Head of caudate nucleus (tissue), 42 donors: ENCODE measurements around the gene TMEM125.

Experiments
- DNase-seq, 42 donors: peaks; one replicate each; pipeline versions ENCODE4 v3.0.0 to v3.0.0-alpha.2; 2020 to 2021; ENCODE audit warnings: mixed read lengths in 7 of 42
- intact Hi-C: fragments of 100-400 bp; cut with DNase I; formaldehyde crosslinking; loops from one replicate; pipeline ENCODE4 v1.15.0; 2022

The TMEM125 gene

DNA sequence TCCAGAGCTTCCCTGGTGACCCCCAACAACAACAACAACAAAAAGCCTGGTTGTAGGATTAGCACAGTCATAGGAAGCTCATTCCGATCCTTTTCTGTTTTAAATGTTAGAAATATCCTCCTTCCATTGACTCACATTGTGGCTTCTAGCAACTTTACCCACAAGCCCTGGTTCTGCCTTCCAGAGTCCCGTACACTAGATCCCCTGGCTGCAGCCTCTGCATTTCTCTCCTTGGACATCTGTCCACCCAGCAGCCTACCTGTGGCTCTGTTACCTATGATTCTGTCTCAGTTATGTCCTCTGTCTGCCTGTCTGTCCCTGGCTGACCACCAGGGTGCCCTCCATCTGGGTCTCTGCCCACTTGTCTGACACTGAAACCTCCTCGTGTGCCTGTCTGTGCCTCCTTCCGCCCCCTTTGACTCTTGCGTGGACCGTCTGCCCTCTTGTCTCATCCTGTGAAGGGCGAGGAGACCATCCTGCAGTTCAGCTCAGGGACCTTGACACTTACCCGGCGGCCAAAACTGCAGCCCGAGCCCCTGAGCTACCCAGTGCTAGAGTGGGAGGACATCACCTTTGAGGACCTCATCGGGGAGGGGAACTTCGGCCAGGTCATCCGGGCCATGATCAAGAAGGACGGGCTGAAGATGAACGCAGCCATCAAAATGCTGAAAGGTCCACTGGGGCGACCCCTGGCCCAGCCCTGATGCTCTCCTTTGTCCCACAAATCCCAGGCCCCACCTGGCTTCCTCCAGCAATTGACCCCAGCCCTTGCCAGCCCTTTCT is 47.1 kb downstream of the TMEM125 start:
- DNase-seq, result peak in 4 of 42 donors; percentile 8 to 27 (median 22)
- intact Hi-C loops, result no loop called here

DNA sequence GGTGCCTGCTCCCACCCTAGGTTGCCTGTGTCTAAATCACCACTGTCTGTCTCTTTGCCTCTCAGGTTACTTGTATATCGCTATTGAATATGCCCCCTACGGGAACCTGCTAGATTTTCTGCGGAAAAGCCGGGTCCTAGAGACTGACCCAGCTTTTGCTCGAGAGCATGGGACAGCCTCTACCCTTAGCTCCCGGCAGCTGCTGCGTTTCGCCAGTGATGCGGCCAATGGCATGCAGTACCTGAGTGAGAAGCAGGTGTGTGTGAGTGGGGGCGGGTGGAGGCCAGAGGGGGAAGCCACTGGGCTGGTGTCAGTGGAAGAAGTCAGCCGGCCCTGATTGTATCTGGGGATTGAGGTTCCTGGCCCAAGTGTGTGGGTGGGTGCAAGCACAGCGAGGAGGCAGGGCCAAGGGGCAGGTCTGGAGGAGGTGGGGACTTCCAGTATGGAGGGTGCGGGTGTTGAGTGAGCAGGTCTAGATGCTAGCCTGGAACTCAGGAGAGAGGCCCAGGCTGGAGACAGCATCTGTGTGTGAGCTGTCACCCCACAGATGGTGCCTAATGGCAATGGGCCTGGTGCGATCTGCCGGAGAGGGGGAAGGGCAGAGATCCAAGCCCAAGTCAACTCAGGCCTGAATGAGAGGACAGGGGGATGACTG is 48.2 kb downstream of the TMEM125 start:
- DNase-seq, result peak; percentile 43 to 92 (median 80)
- intact Hi-C loops, result no loop called here

DNA sequence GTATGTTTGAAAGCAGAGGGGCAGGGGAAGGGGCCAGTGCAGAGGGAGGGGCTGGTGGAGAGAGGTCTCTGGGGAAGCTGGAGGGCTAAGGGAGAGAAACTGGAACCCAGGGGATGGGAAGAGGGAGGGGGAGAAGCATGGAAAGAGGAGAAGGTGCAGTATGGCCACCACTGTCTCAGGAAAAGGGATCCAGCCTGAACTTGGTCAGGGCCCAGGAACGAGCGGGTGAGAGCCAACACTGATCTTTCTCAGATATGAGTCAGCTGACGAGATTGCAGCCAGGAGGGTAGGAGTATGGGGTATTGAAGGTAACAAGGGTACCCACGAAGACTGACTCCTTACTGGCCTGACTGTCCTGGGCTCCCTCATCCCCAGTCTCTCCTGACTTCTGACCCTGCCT is 49.0 kb downstream of the TMEM125 start:
- DNase-seq, result peak in 1 of 42 donors; percentile 27
- intact Hi-C loops, result no loop called here

DNA sequence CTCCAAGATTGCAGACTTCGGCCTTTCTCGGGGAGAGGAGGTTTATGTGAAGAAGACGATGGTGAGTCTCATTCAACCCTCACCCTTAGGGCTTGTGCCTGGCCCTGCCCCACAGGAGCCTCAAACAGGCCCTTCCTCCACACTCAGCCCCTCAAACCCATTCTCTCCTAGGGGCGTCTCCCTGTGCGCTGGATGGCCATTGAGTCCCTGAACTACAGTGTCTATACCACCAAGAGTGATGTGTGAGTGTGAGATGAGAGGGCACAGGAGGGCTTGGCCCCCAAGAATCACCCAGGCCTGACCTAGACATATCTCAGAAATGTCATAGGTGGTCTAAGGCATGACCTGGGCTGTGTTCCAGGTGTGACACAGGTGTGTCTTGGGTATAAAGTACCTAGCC is 49.5 kb downstream of the TMEM125 start:
- peak in 4 of 42 donors; percentile 16 to 39 (median 20) for DNase-seq
- intact Hi-C loops, result no loop called here

DNA sequence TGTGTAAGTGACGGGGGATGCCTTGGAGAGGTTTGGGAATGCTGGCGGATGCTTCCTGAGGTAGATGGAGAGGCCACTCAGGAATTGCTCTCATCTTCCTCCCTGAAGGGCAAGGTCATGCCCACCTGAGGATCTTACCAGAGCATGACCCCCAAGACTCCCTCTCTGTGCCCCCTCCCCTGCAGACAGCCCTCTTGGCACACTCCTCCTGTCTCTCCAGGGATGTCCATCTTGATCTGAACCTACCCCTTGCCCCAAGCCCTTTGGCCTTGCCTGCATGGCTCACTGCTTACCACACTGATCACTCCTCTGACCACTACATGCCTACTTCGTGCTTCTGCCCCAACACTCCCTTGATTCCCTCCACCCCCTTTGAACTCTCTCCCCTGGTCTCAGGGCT is 50.0 kb downstream of the TMEM125 start:
- intact Hi-C loops, result no loop called here
- peak in 4 of 42 donors; percentile 9 to 14 (median 12) for DNase-seq

DNA sequence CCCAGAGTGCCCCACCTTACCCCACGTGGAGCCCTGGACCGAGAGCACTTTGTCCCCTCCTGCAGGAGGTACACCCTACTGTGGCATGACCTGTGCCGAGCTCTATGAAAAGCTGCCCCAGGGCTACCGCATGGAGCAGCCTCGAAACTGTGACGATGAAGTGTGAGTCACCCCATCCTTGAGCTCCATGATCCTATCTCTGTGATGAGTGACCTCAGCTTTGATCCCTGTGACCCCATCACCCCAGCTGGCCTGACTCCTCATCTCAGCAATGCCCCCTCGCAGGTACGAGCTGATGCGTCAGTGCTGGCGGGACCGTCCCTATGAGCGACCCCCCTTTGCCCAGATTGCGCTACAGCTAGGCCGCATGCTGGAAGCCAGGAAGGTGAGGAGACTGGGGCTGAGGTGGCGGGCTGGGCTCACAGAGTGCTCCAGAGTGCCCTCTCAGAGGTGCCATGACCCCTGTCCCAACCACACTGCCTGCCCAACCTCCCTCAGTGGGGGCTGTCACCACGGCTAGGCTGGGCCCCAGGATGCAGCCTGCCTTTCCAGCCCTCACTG is 51.6 kb downstream of the TMEM125 start:
- peak in 4 of 42 donors; percentile 11 to 27 (median 23) for DNase-seq
- intact Hi-C loops, result no loop called here

DNA sequence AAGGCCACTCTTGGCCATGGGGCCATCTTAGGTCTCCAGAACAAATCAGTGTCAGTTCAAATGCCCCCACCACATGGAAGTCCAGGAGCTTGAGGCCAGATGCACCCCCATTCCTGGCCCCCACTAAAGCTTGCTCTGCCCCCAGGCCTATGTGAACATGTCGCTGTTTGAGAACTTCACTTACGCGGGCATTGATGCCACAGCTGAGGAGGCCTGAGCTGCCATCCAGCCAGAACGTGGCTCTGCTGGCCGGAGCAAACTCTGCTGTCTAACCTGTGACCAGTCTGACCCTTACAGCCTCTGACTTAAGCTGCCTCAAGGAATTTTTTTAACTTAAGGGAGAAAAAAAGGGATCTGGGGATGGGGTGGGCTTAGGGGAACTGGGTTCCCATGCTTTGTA is 52.7 kb downstream of the TMEM125 start:
- peak in 3 of 42 donors; percentile 4 to 16 (median 9) for DNase-seq
- intact Hi-C loops, result no loop called here
